Activated naive CD4-positive, alpha-beta T cell (primary cell): ENCODE results near the gene USB1.
"Not testable (repeated sequence)": the region's sequence is repeated elsewhere in the genome, so short reads cannot be mapped to it uniquely, and the experiment has no call there.

Experiments used
- DNase-seq, 4 experiments: peaks; one replicate each; lab custom pipeline; 2025; lab: John Stamatoyannopoulos, UW

USB1 gene

GRCh38 chr16:57969451-57970123, 31.6 kb upstream of the USB1 start:
- DNase-seq = no peak

- DNase-seq = no peak
Observed at GRCh38 chr16:57970319-57970718, 30.9 kb upstream of the USB1 start.

GRCh38 chr16:57970970-57971369, 30.2 kb upstream of the USB1 start, which contains the start of gene CNGB1:
Gene CNGB1 (minus strand): TSS chr16:57971128. CDS start chr16:57967286, 3,842 bp downstream.
- DNase-seq = no peak

GRCh38 chr16:57971848-57972247, 29.4 kb upstream of the USB1 start:
- DNase-seq = no peak

- no peak for DNase-seq
Observed at GRCh38 chr16:57972306-57972705, 28.9 kb upstream of the USB1 start.

- no peak for DNase-seq
Observed at GRCh38 chr16:57976331-57976796, 24.8 kb upstream of the USB1 start.

- DNase-seq = no peak
Observed at GRCh38 chr16:57977418-57978069, 23.7 kb upstream of the USB1 start.

GRCh38 chr16:57978070-57978465, 23.1 kb upstream of the USB1 start:
- DNase-seq = not testable (repeated sequence)

- DNase-seq = no peak
Observed at GRCh38 chr16:57979006-57979585, 22.1 kb upstream of the USB1 start.

- DNase-seq = no peak
Observed at GRCh38 chr16:57981636-57982035, 19.6 kb upstream of the USB1 start.

GRCh38 chr16:57982385-57982784, 18.8 kb upstream of the USB1 start:
- no peak for DNase-seq

- DNase-seq = peak; percentile 75 to 90 (median 84)
Observed at GRCh38 chr16:57984443-57985203, 16.6 kb upstream of the USB1 start.

GRCh38 chr16:57985204-57986181, 15.7 kb upstream of the USB1 start:
- DNase-seq = no peak

- DNase-seq = no peak
Observed at GRCh38 chr16:57986196-57986595, 15.0 kb upstream of the USB1 start.

- no peak for DNase-seq
Observed at GRCh38 chr16:57987441-57988177, 13.6 kb upstream of the USB1 start.

GRCh38 chr16:57988929-57989328, 12.3 kb upstream of the USB1 start:
- no peak for DNase-seq

GRCh38 chr16:57991551-57992059, 9.6 kb upstream of the USB1 start:
- DNase-seq = no peak

GRCh38 chr16:57992084-57992483, 9.1 kb upstream of the USB1 start:
- no peak for DNase-seq

- DNase-seq = no peak
Observed at GRCh38 chr16:57993438-57993837, 7.8 kb upstream of the USB1 start.

- no peak for DNase-seq
Observed at GRCh38 chr16:57993897-57994296, 7.3 kb upstream of the USB1 start.
